Transverse colon (tissue), 4 donors: ENCODE measurements around the gene TYROBP. TPM values are rescaled to one million over a fixed set of nuclear protein-coding genes. Genes with fewer than 3 reads are reported as not detected.

Experiments
- DNase-seq: peaks from one replicate; pipeline ENCODE4 v3.0.0-alpha.2; 2019
- H3K27ac ChIP-seq, 4 donors: fragments of 200-600 bp; sonication (generic); 2 replicates each; pipeline ENCODE4 v1.5.1; 2016 to 2018; ENCODE audit warnings: inconsistent platforms in 4 of 4
- H3K27me3 ChIP-seq: fragments of 200-600 bp; sonication (generic); 2 replicates; pipeline ENCODE4 v1.5.1; 2017; ENCODE audit warnings: inconsistent platforms
- H3K36me3 ChIP-seq, 4 donors: fragments of 200-600 bp; sonication (generic); 2 replicates each; pipeline ENCODE4 v1.5.1; 2017 to 2019; ENCODE audit warnings: inconsistent platforms in 4 of 4
- H3K4me1 ChIP-seq, 4 donors: fragments of 200-600 bp; sonication (generic); 2 replicates each; pipeline ENCODE4 v1.5.1; 2017 to 2020; ENCODE audit warnings: inconsistent platforms in 4 of 4
- H3K4me3 ChIP-seq, 4 donors: fragments of 200-600 bp; sonication (generic); 1 replicate in 1 of 4; 2 replicates in 3 of 4; pipeline versions ENCODE4 v1.5.1 to v1.6.1; 2017 to 2019; ENCODE audit warnings: inconsistent platforms in 4 of 4
- H3K9me3 ChIP-seq, 2 donors: fragments of 200-600 bp; sonication (generic); 2 replicates each; pipeline ENCODE4 v1.5.1; 2017 to 2019; ENCODE audit warnings: inconsistent platforms in 2 of 2
- CTCF ChIP-seq, 5 experiments: fragments of 200-600 bp in 3 of 5; fragments of 450-650 bp in 2 of 5; sonication (generic) in 3 of 5; IDR thresholded peaks; 1 replicate in 2 of 5; 2 replicates in 3 of 5; pipeline ENCODE4 v1.5.1; 2016 to 2017; ENCODE audit warnings: antibody characterized with exemption in 5 of 5, inconsistent platforms in 3 of 5, mild to moderate bottlenecking in 2 of 5, moderate library complexity in 1 of 5
- EP300 ChIP-seq: sonication (generic); formaldehyde crosslinking; IDR thresholded peaks from one replicate; pipeline ENCODE4 v1.6.1; 2017; ENCODE audit warnings: antibody characterized with exemption, low read depth
- POLR2A ChIP-seq: fragments of 450-650 bp; IDR thresholded peaks from one replicate; pipeline ENCODE4 v1.6.1; 2016; ENCODE audit warnings: antibody characterized with exemption, mild to moderate bottlenecking, moderate library complexity
- POLR2AphosphoS5 ChIP-seq, 3 donors: sonication (generic); formaldehyde crosslinking; IDR thresholded peaks; one replicate each; pipeline ENCODE4 v1.6.1; 2016; ENCODE audit warnings: antibody characterized with exemption in 3 of 3
- WGBS, 2 donors: methylation state at CpG; one replicate each; pipeline ENCODE4 v1.1.5; 2018; ENCODE audit warnings: low coverage in 1 of 2; 5-methylcytosine and 5-hydroxymethylcytosine counted together
- in situ Hi-C, 4 donors: fragments of 200-750 bp; cut with MboI; loops; one replicate each; pipeline versions ENCODE4 v1.15.0 to v1.15.1; 2017; ENCODE audit warnings: low sequenced_read_pairs in 3 of 4, low pct_ligation_motif_present in 1 of 4, low pct_unique_long_range_greater_than_20kb in 1 of 4
- intact Hi-C: fragments of 100-400 bp; cut with DNase I; formaldehyde crosslinking; loops from one replicate; pipeline ENCODE4 v1.15.1; 2023; ENCODE audit warnings: low total_unique reads
- total RNA-seq, 4 donors: library from RNA; depleted of rRNA; stranded (reverse); fragments of >200 nt; gene quantifications; one replicate each; pipeline ENCODE4 v1.1.0, GENCODE V29; 2016

TYROBP gene
- total RNA-seq, 4 donors from 2014 or later, result 25.6 to 81.5 (median 52.2) TPM

DNA sequence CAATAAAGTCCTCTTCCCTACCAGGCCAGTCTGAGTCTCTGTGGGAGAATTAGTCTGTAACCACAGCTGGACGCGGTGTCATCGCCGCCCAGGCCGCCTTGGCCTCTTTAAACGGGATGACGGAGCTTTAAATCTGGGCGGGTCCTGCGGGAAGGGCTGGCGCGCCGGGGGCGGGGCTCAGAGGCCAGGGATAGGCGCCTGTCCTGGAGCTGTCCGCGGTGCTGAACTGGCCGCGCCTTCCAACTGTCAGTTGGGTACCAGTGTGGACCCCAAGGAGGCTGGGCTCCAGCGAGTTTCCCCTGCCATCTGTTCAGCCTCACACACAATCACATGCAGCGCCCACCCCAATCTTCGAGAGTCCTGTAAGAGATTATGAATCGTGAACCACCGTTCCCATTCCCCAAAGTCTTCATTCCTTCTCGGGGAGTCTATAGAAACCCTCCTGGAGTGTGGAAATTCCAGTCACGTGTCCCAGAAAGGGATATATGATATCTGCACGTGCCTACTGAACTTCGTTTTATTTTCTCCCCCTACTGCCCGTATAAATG lies 28.3 kb downstream of the TYROBP start:
- no peak overlapping the region for H3K27ac ChIP-seq

DNA sequence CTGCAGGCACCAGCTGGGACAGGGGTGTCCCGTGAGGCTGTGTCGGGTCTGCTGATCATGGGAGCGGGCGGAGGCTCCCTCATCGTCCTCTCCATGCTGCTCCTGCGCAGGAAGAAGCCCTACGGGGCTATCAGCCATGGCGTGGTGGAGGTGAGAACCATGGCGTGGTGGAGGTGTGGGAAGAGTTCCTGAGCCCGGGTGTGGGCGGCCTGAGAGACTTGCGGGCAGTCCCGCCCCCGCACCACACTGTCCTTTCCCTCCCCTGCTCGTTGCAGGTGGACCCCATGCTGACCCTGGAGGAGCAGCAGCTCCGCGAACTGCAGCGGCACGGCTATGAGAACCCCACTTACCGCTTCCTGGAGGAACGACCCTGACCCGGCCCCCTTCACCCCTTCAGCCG lies 29.0 kb downstream of the TYROBP start:
- Histone ChIP-seq H3K4me3 (no peak overlapping the region), H3K4me1 (peaks cover 0 to 4% (median 1%) of the 10 kb centered on the region in 4 donors), H3K36me3 (no peaks in the 10 kb centered on the region), H3K27me3 (peaks cover 14% of the 10 kb centered on the region), H3K9me3 (no peaks in the 10 kb centered on the region), H3K27ac (no peak overlapping the region)
- no peak for DNase-seq
- in situ Hi-C loops (no loop called here), intact Hi-C loops (no loop called here)
- WGBS, 2 donors, result 11 to 49% methylated on average over 3 to 23 of the region's 23 CpGs
- no peak for TF ChIP-seq POLR2AphosphoS5 (IDR thresholded peaks at IDR 0.05)

More for the DNA sequence above, 28.3 kb downstream of the TYROBP start:
- H3K9me3 ChIP-seq, result no peaks in the 10 kb centered on the region
- H3K27me3 ChIP-seq, result peaks cover 14% of the 10 kb centered on the region
- TF ChIP-seq CTCF (IDR thresholded peaks at IDR 0.05) (no peak), EP300 (no peak), POLR2AphosphoS5 (IDR thresholded peaks at IDR 0.05) (no peak), POLR2A (no peak)
- H3K36me3 ChIP-seq, result no peaks in the 10 kb centered on the region
- H3K4me1 ChIP-seq, result peaks cover 0 to 4% (median 1%) of the 10 kb centered on the region in 4 donors
- no peak overlapping the region for H3K4me3 ChIP-seq
- peak; percentile 90 for DNase-seq
- in situ Hi-C loops, result loop anchor here (5.0 to 10.0 kb wide), 2 partner anchors 52 to 55 kb away; partner anchors contain the start of gene LRFN3 (in 3 of the 4)
- WGBS, 2 donors, result 0 to 4% methylated on average over 2 to 28 of the region's 28 CpGs
- intact Hi-C loops, result loop anchor here (5.0 kb wide), 1 partner anchor 52 kb away; no protein-coding TSS in a partner anchor

DNA sequence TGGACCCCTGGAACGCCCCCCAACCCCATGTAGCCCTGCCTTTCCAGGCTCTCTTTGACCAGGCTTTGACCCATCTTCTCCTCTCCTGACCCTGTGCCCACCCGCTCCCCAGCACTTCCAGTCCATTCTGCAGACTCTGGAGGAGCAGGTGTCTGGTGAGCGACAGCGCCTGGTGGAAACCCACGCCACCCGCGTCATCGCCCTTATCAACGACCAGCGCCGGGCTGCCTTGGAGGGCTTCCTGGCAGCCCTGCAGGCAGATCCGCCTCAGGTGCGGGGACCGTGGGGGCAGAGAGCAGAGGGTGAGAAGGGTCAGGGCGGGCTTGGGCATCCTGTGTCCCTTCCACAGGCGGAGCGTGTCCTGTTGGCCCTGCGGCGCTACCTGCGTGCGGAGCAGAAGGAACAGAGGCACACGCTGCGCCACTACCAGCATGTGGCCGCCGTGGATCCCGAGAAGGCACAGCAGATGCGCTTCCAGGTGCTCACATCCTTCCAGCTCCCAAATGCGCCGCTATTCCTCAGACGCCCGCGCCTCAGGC lies 33.6 kb downstream of the TYROBP start:
- Histone ChIP-seq H3K4me3 (no peak overlapping the region), H3K4me1 (peaks cover under 1 to 11% (median 6%) of the 10 kb centered on the region in 4 donors), H3K27me3 (peaks cover 38% of the 10 kb centered on the region), H3K9me3 (no peaks in the 10 kb centered on the region), H3K36me3 (no peaks in the 10 kb centered on the region), H3K27ac (no peak overlapping the region)
- no peak for DNase-seq
- TF ChIP-seq CTCF (IDR thresholded peaks at IDR 0.05) (no peak), POLR2A (no peak), EP300 (no peak), POLR2AphosphoS5 (IDR thresholded peaks at IDR 0.05) (no peak)
- in situ Hi-C loops, result no loop called here
- 84 to 95% methylated on average over 5 to 31 of the region's 32 CpGs for WGBS, 2 donors
- intact Hi-C loops, result no loop called here

GRCh38 chr19:35872180-35872579 lies 35.9 kb downstream of the TYROBP start:
- Histone ChIP-seq H3K4me1 (peaks cover 10 to 24% (median 20%) of the 10 kb centered on the region in 4 donors), H3K4me3 (no peak overlapping the region), H3K27me3 (peaks cover 48% of the 10 kb centered on the region), H3K27ac (no peak overlapping the region), H3K9me3 (no peaks in the 10 kb centered on the region), H3K36me3 (no peaks in the 10 kb centered on the region)
- 81% methylated on average over 5 of the region's 5 CpGs; no CpG with 5 or more reads in 1 of the 2 donors for WGBS, 2 donors
- TF ChIP-seq EP300 (no peak), CTCF (IDR thresholded peaks at IDR 0.05) (no peak), POLR2AphosphoS5 (IDR thresholded peaks at IDR 0.05) (no peak), POLR2A (no peak)
- intact Hi-C loops (no loop called here), in situ Hi-C loops (no loop called here)
- DNase-seq, result no peak
